H1 (cell line): ENCODE data around the gene NDP. TPM values are rescaled to one million over a fixed set of nuclear protein-coding genes. Genes with fewer than 3 reads are reported as not detected.

Experiments
- CTCF ChIA-PET: fragments of 300-600 bp; sonication (Branson Sonifier 250); formaldehyde crosslinking; loops from one replicate; lab custom pipeline; 2021; ENCODE audit not compliant: partially characterized antibody; lab: Charles Lee
- POLR2A ChIA-PET: fragments of 300-600 bp; sonication (Branson Sonifier 250); formaldehyde crosslinking; loops from one replicate; lab custom pipeline; 2021; ENCODE audit warnings: inconsistent platforms; ENCODE audit not compliant: partially characterized antibody; lab: Charles Lee
- DNase-seq, 2 experiments: peaks; one replicate each; pipeline versions ENCODE4 v3.0.0 to v3.0.0-alpha.2; 2010 to 2022; ENCODE audit warnings: low spot score in 2 of 2, low read depth in 1 of 2, mixed read lengths in 1 of 2
- FAIRE-seq: peaks from 2 replicates; lab custom pipeline; 2011; peaks lifted over from hg19 to GRCh38; lab: Jason Lieb, UNC
- H2AFZ ChIP-seq: 2 replicates; pipeline ENCODE4 v1.8.1; 2012; ENCODE audit warnings: low read length, inconsistent platforms
- H2AK5ac ChIP-seq: 2 replicates; pipeline ENCODE4 v1.6.1; 2013; ENCODE audit warnings: low read depth, low read length
- H2BK120ac ChIP-seq: replicated peaks from 2 replicates; pipeline ENCODE3; 2013; ENCODE audit warnings: low read depth, low read length, inconsistent platforms
- H2BK12ac ChIP-seq: 2 replicates; pipeline ENCODE4 v1.6.1; 2013; ENCODE audit warnings: low read depth, low read length
- H2BK15ac ChIP-seq: 2 replicates; pipeline ENCODE4 v1.6.1; 2013; ENCODE audit warnings: low read length
- H2BK20ac ChIP-seq: 2 replicates; pipeline ENCODE4 v1.6.1; 2013; ENCODE audit warnings: low read length
- H2BK5ac ChIP-seq: 2 replicates; pipeline ENCODE4 v1.6.1; 2013; ENCODE audit warnings: low read depth, low read length
- H3K14ac ChIP-seq: 2 replicates; pipeline ENCODE4 v1.6.1; 2013; ENCODE audit warnings: inconsistent platforms; ENCODE audit not compliant: insufficient read length
- H3K18ac ChIP-seq: 2 replicates; pipeline ENCODE4 v1.6.1; 2013; ENCODE audit warnings: low read length; ENCODE audit errors: extremely low read depth
- H3K23ac ChIP-seq: 2 replicates; pipeline ENCODE4 v1.6.1; 2013; ENCODE audit warnings: inconsistent platforms; ENCODE audit not compliant: insufficient read length
- H3K23me2 ChIP-seq: 2 replicates; pipeline ENCODE4 v1.6.1; 2013; ENCODE audit warnings: low read depth, low read length
- H3K27ac ChIP-seq: 2 replicates; pipeline ENCODE4 v1.6.1; 2011; ENCODE audit warnings: low read depth, low read length, inconsistent platforms
- H3K27me3 ChIP-seq, 4 experiments: replicated peaks in 1 of 4; 1 replicate in 1 of 4; 2 replicates in 3 of 4; pipeline versions ENCODE4 v1.6.1 to v1.8.1; 2011 to 2013; ENCODE audit warnings: low read length in 3 of 4, mild to moderate bottlenecking in 3 of 4, inconsistent platforms in 2 of 4, mixed read lengths in 2 of 4, moderate library complexity in 1 of 4; ENCODE audit not compliant: control insufficient read depth in 3 of 4, insufficient read depth in 3 of 4; ENCODE audit errors: extremely low read depth in 1 of 4
- H3K36me3 ChIP-seq, 4 experiments: 2 replicates each; pipeline versions ENCODE4 v1.6.1 to v1.8.1; 2011 to 2013; ENCODE audit warnings: mild to moderate bottlenecking in 4 of 4, low read length in 3 of 4, moderate library complexity in 2 of 4, control low read depth in 1 of 4, inconsistent platforms in 1 of 4; ENCODE audit not compliant: insufficient read depth in 4 of 4, control insufficient read depth in 2 of 4
- H3K4ac ChIP-seq: replicated peaks from 2 replicates; pipeline ENCODE3; 2013; ENCODE audit warnings: low read length, low read depth, mixed read lengths, inconsistent platforms; ENCODE audit not compliant: insufficient read length
- H3K4me1 ChIP-seq, 4 experiments: replicated peaks in 1 of 4; 1 replicate in 1 of 4; 2 replicates in 3 of 4; pipeline versions ENCODE4 v1.6.1 to v1.8.1; 2011 to 2013; ENCODE audit warnings: low read length in 3 of 4, inconsistent platforms in 2 of 4, mixed read lengths in 1 of 4; ENCODE audit not compliant: insufficient read depth in 4 of 4, control insufficient read depth in 3 of 4
- H3K4me2 ChIP-seq, 2 experiments: 2 replicates each; pipeline versions ENCODE4 v1.6.1 to v1.8.1; 2011 to 2013; ENCODE audit warnings: low read depth in 2 of 2, low read length in 2 of 2, control low read depth in 1 of 2, inconsistent platforms in 1 of 2, mild to moderate bottlenecking in 1 of 2; ENCODE audit not compliant: insufficient read depth in 1 of 2
- H3K4me3 ChIP-seq, 4 experiments: fragments of 200-600, 300-600 bp in 1 of 4; sonication (generic), shearing (Covaris generic), sonication (Bioruptor Twin) in 1 of 4; 2 replicates each; pipeline versions ENCODE4 v1.5.1 to v1.8.1; 2011 to 2016; ENCODE audit warnings: low read length in 4 of 4, low read depth in 3 of 4, control low read depth in 2 of 4, inconsistent platforms in 2 of 4, mild to moderate bottlenecking in 2 of 4, mixed read lengths in 1 of 4, moderate library complexity in 1 of 4; ENCODE audit not compliant: insufficient read depth in 2 of 4; ENCODE audit errors: extremely low read depth in 1 of 4
- H3K56ac ChIP-seq: replicated peaks from 2 replicates; pipeline ENCODE3; 2013; ENCODE audit warnings: low read depth, mild to moderate bottlenecking, mixed read lengths, low read length, inconsistent platforms; ENCODE audit not compliant: insufficient read length
- H3K79me1 ChIP-seq: 2 replicates; pipeline ENCODE4 v1.6.1; 2013; ENCODE audit warnings: low read depth, low read length, control low read depth
- H3K79me2 ChIP-seq, 2 experiments: 2 replicates each; pipeline versions ENCODE4 v1.6.1 to v1.8.1; 2012 to 2013; ENCODE audit warnings: low read length in 2 of 2, mild to moderate bottlenecking in 2 of 2, inconsistent platforms in 1 of 2; ENCODE audit not compliant: insufficient read depth in 2 of 2, control insufficient read depth in 1 of 2
- H3K9ac ChIP-seq, 4 experiments: replicated peaks in 1 of 4; 1 replicate in 1 of 4; 2 replicates in 3 of 4; pipeline versions ENCODE4 v1.6.1 to v1.8.1; 2011 to 2013; ENCODE audit warnings: low read depth in 3 of 4, low read length in 3 of 4, control low read depth in 2 of 4, mild to moderate bottlenecking in 2 of 4, moderate library complexity in 2 of 4, inconsistent platforms in 1 of 4; ENCODE audit errors: extremely low read depth in 1 of 4
- H3K9me3 ChIP-seq, 2 experiments: 2 replicates each; pipeline versions ENCODE4 v1.6.1 to v1.8.1; 2012 to 2013; ENCODE audit warnings: mild to moderate bottlenecking in 2 of 2, moderate library complexity in 2 of 2, control low read depth in 1 of 2, inconsistent platforms in 1 of 2, low read depth in 1 of 2, low read length in 1 of 2, mixed read lengths in 1 of 2; ENCODE audit not compliant: insufficient read depth in 2 of 2
- H4K20me1 ChIP-seq, 2 experiments: replicated peaks in 1 of 2; 2 replicates each; pipeline versions ENCODE3 to v1.8.1; 2011 to 2013; ENCODE audit warnings: inconsistent platforms in 2 of 2, low read length in 2 of 2, mild to moderate bottlenecking in 1 of 2; ENCODE audit not compliant: insufficient read depth in 2 of 2, control insufficient read depth in 1 of 2
- H4K5ac ChIP-seq: 2 replicates; pipeline ENCODE4 v1.6.1; 2013; ENCODE audit warnings: low read length, low read depth, mixed read lengths, inconsistent platforms; ENCODE audit not compliant: insufficient read length
- H4K8ac ChIP-seq: 2 replicates; pipeline ENCODE4 v1.8.0; 2013; ENCODE audit warnings: mild to moderate bottlenecking, moderate library complexity, low read length, inconsistent platforms; ENCODE audit not compliant: insufficient read depth; ENCODE audit errors: extremely low read depth
- H4K91ac ChIP-seq: replicated peaks from 2 replicates; pipeline ENCODE3; 2013; ENCODE audit warnings: low read length, mixed read lengths, inconsistent platforms; ENCODE audit not compliant: insufficient read length
- CHD2 ChIP-seq: IDR thresholded peaks from 2 replicates; pipeline ENCODE4 v1.6.1; 2012; ENCODE audit warnings: low read length, improper control_type of control experiment
- CREB1 ChIP-seq: IDR thresholded peaks from 2 replicates; pipeline ENCODE4 v1.6.1; 2012; ENCODE audit warnings: inconsistent platforms
- EGR1 ChIP-seq: IDR thresholded peaks from 2 replicates; pipeline ENCODE4 v1.6.1; 2011; ENCODE audit warnings: low read depth, low read length, borderline replicate concordance
- EP300 ChIP-seq, 2 experiments: IDR thresholded peaks; 1 replicate in 1 of 2; 2 replicates in 1 of 2; pipeline ENCODE4 v1.6.1; 2011 to 2012; ENCODE audit warnings: low read depth in 2 of 2, low read length in 2 of 2, mild to moderate bottlenecking in 2 of 2, borderline replicate concordance in 1 of 2, inconsistent platforms in 1 of 2, moderate library complexity in 1 of 2
- EZH2 ChIP-seq: fragments of 200-600 bp; sonication (generic); IDR thresholded peaks from 2 replicates; pipeline ENCODE4 v1.7.1; 2012; ENCODE audit warnings: low read depth, mild to moderate bottlenecking, moderate library complexity, low read length, inconsistent platforms; ENCODE audit not compliant: severe bottlenecking
- HDAC2 ChIP-seq, 2 experiments: fragments of 300-600 bp in 1 of 2; sonication (generic) in 1 of 2; IDR thresholded peaks; 2 replicates each; pipeline ENCODE4 v1.6.1; 2011 to 2012; ENCODE audit warnings: low read depth in 2 of 2, low read length in 2 of 2, mild to moderate bottlenecking in 2 of 2, moderate library complexity in 2 of 2, borderline replicate concordance in 1 of 2, inconsistent platforms in 1 of 2
- HDAC6 ChIP-seq: IDR thresholded peaks from one replicate; pipeline ENCODE4 v1.7.1; 2012; ENCODE audit warnings: low read depth, mild to moderate bottlenecking, inconsistent platforms, low read length, moderate library complexity
- JUN ChIP-seq: IDR thresholded peaks from 2 replicates; pipeline ENCODE4 v1.6.1; 2011; ENCODE audit warnings: low read depth, mild to moderate bottlenecking, improper control_type of control experiment, low read length
- MAFK ChIP-seq: IDR thresholded peaks from 2 replicates; pipeline ENCODE4 v1.6.1; 2012; ENCODE audit warnings: low read depth, mild to moderate bottlenecking, improper control_type of control experiment, low read length
- PHF8 ChIP-seq: fragments of 200-600 bp; sonication (generic); conservative IDR thresholded peaks from 2 replicates; pipeline ENCODE4 v1.7.1; 2012; ENCODE audit warnings: low read depth, mild to moderate bottlenecking, inconsistent platforms, low read length, moderate library complexity
- POU5F1 ChIP-seq: IDR thresholded peaks from 2 replicates; pipeline ENCODE4 v1.6.1; 2011; ENCODE audit warnings: low read depth, mild to moderate bottlenecking, low read length, moderate library complexity
- RNF2 ChIP-seq: fragments of 200-900, 300-1000 bp; sonication (generic); IDR thresholded peaks from 2 replicates; pipeline ENCODE4 v1.7.1; 2016; ENCODE audit warnings: borderline replicate concordance, low read depth, mild to moderate bottlenecking, antibody characterized with exemption, low read length; ENCODE audit not compliant: poor library complexity, severe bottlenecking; ENCODE audit errors: missing control alignments
- SP1 ChIP-seq: IDR thresholded peaks from 2 replicates; pipeline ENCODE4 v1.6.1; 2011; ENCODE audit warnings: low read depth, low read length
- SRF ChIP-seq: IDR thresholded peaks from 2 replicates; pipeline ENCODE4 v1.6.1; 2011; ENCODE audit warnings: mild to moderate bottlenecking, low read depth, low read length, moderate library complexity
- TAF7 ChIP-seq: optimal IDR thresholded peaks from 2 replicates; pipeline ENCODE3; 2011; ENCODE audit warnings: low read depth, mild to moderate bottlenecking, inconsistent platforms, low read length, moderate library complexity, borderline replicate concordance
- WGBS, 2 experiments: shearing (Covaris generic) in 1 of 2; methylation state at CpG; one replicate each; pipeline versions ENCODE4 v1.1.6 to v1.1.7; 2013 to 2015; ENCODE audit warnings: low lambda C conversion rate in 2 of 2, mixed read lengths in 2 of 2, inconsistent platforms in 1 of 2, low coverage in 1 of 2, missing lambda C conversion rate in 1 of 2; ENCODE audit not compliant: insufficient replicate concordance in 2 of 2, insufficient coverage in 1 of 2, insufficient read length in 1 of 2; ENCODE audit errors: extremely low coverage in 1 of 2, missing lambda C conversion rate in 1 of 2; 5-methylcytosine and 5-hydroxymethylcytosine counted together
- polyA plus RNA-seq, 7 experiments: library from polyadenylated mRNA; depleted of rRNA in 3 of 7; stranded (reverse) in 5 of 7; unstranded in 2 of 7; fragments of >200 nt in 5 of 7; fragments of 200-250 nt in 2 of 7; gene quantifications; 1 replicate in 5 of 7; 2 replicates in 1 of 7; 4 replicates in 1 of 7; pipeline versions ENCODE4 v1.2.1 to v1.2.3, GENCODE V29; 2011 to 2013; ENCODE audit warnings: missing spikeins in 2 of 7, mixed read lengths in 2 of 7
- total RNA-seq: library from RNA; stranded (reverse); fragmentation: NEBNext Ultra II Directional; extraction: Animal tissue kit (Norgen Biotek cat#: 25700); gene quantifications from 2 replicates; pipeline ENCODE4 v1.2.1, GENCODE V29; 2021

NDP gene
- total and polyA plus RNA-seq, 2 of the 8 experiments (the other 6 are each of a cell fraction or from before 2014, with no cell fraction given), result 0.26 to 0.82 TPM

DNA sequence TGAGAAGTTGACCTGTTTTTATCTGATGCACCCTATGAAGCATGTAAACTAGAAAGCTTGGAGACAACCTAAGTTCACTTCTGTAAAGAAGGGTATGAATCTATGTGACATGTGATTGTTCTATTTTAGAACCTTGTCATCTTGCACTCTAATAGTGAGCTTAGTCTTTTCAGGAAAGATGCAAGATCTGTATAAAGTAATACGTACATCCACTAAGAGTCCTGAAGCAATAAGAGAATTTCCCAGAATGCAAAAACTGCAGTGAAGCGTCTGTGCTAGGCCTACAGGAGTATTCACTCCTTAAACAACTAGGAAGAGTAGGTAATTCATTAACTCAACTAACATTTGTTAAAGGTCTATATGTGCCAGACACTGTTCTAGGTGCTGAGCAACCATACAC lies 23.3 kb upstream of the NDP start:
- no peaks in the 10 kb centered on the region for H3K9me3 ChIP-seq
- no peak overlapping the region for H4K91ac ChIP-seq
- H3K23me2 ChIP-seq, result no peaks in the 10 kb centered on the region
- H2BK12ac ChIP-seq, result no peak overlapping the region
- H4K20me1 ChIP-seq, result no peaks in the 10 kb centered on the region
- no peak overlapping the region for H3K4me2 ChIP-seq
- H3K27me3 ChIP-seq, result no peaks in the 10 kb centered on the region
- no peaks in the 10 kb centered on the region for H3K79me1 ChIP-seq
- H2BK15ac ChIP-seq, result no peak overlapping the region
- H3K36me3 ChIP-seq, result no peaks in the 10 kb centered on the region
- H2AK5ac ChIP-seq, result no peak overlapping the region
- CTCF ChIA-PET, result no interaction called here
- H3K18ac ChIP-seq, result no peak overlapping the region
- no peak for FAIRE-seq
- H3K23ac ChIP-seq, result no peak overlapping the region
- H2AFZ ChIP-seq, result no peak overlapping the region
- no peak overlapping the region for H2BK120ac ChIP-seq
- no peak overlapping the region for H3K4ac ChIP-seq
- POLR2A ChIA-PET, result no interaction called here
- H2BK20ac ChIP-seq, result no peak overlapping the region
- no peak overlapping the region for H3K56ac ChIP-seq
- H3K14ac ChIP-seq, result no peak overlapping the region
- no peak overlapping the region for H3K4me3 ChIP-seq
- H3K4me1 ChIP-seq, result no peaks in the 10 kb centered on the region
- no peak overlapping the region for H3K27ac ChIP-seq
- no peak overlapping the region for H3K9ac ChIP-seq
- DNase-seq, result no peak
- no peak overlapping the region for H4K5ac ChIP-seq
- H2BK5ac ChIP-seq, result no peak overlapping the region
- no peak overlapping the region for H4K8ac ChIP-seq
- H3K79me2 ChIP-seq, result no peaks in the 10 kb centered on the region
- WGBS, 2 experiments, result 80% methylated on average over 2 of the region's 2 CpGs; no CpG with 5 or more reads in 1 of the 2 experiments
- TF ChIP-seq SP1, result no peak
- TF ChIP-seq MAFK, result no peak
- TF ChIP-seq CHD2, result no peak
- no peak for TF ChIP-seq HDAC6
- TF ChIP-seq JUN, result no peak
- TF ChIP-seq HDAC2 (IDR thresholded peaks at IDR 0.05; ENCODE audit: borderline replicate concordance in 1 of 2, low read depth in 2 of 2, low read length in 2 of 2), result no peak
- TF ChIP-seq CREB1, result no peak
- TF ChIP-seq RNF2, result no peak
- TF ChIP-seq POU5F1, result no peak
- no peak for TF ChIP-seq EP300 (IDR thresholded peaks at IDR 0.05; ENCODE audit: borderline replicate concordance in 1 of 2, low read depth in 2 of 2, low read length in 2 of 2)
- no peak for TF ChIP-seq SRF
- TF ChIP-seq TAF7, result no peak
- TF ChIP-seq PHF8, result no peak
- no peak for TF ChIP-seq EZH2
- no peak for TF ChIP-seq EGR1
